GM21526 (cell line): ENCODE results near the gene CENATAC.
"Not testable (repeated sequence)": the region's sequence is repeated elsewhere in the genome, so short reads cannot be mapped to it uniquely, and the experiment has no call there.

ENCODE experiments used
- ATAC-seq: cut with Tn5 transposase; IDR thresholded peaks from one replicate; pipeline ENCODE4 v1.9.1; 2021; ENCODE audit warnings: moderate library complexity; ENCODE audit not compliant: unreplicated experiment, low FRiP score

CENATAC gene

GRCh38 chr11:119049081-119049480 lies 51.1 kb downstream of the CENATAC start:
- no peak for ATAC-seq

- no peak for ATAC-seq
Measured at GRCh38 chr11:119051440-119052162, 53.7 kb downstream of the CENATAC start.

GRCh38 chr11:119052163-119052814 lies 54.4 kb downstream of the CENATAC start:
- ATAC-seq = no peak

GRCh38 chr11:119054418-119054817 lies 56.5 kb downstream of the CENATAC start:
- no peak for ATAC-seq

- ATAC-seq = no peak
Measured at GRCh38 chr11:119055901-119056300, 58.0 kb downstream of the CENATAC start.

- peak; percentile 7 for ATAC-seq
Measured at GRCh38 chr11:119056421-119056999, 58.6 kb downstream of the CENATAC start.

GRCh38 chr11:119057000-119057769 lies 59.2 kb downstream of the CENATAC start, which contains the start of gene HYOU1:
Gene HYOU1, minus strand, starts transcription at chr11:119057205. Its CDS starts 1,045 bp downstream, at chr11:119056160.
- peak; percentile 84 for ATAC-seq

- ATAC-seq = not testable (repeated sequence)
Measured at GRCh38 chr11:119059128-119059527, 61.2 kb downstream of the CENATAC start.

- no peak for ATAC-seq
Measured at GRCh38 chr11:119061256-119061655, 63.3 kb downstream of the CENATAC start.

GRCh38 chr11:119062779-119063178 lies 64.8 kb downstream of the CENATAC start:
- ATAC-seq = no peak

GRCh38 chr11:119065369-119065768 lies 67.4 kb downstream of the CENATAC start:
- ATAC-seq = no peak
